ENCODE measurements around the gene NFIA.

Gene NFIA

DNA sequence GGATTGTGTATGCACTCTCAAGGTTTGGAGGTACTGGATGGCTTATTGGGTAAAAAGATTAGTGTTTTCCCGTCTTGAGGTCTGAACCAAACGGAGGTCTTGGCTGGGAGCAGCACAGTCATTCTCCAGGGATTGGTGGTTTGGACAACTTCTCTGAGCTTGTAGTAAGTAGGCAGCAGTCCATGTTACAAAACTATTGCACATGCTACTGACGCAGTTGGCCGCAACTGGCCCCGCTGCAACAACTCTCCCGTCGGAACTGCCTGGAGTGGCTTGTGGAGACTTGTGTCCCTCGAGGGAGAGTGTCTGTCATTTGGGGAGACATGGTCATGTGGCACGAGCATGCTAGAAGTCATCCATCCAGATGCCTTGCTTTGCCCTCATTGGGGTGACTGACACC, 366.6 kb downstream of the NFIA start:
- DNase-seq (no peak), ATAC-seq (replicated peaks) (no peak)
- H3K4me3 Mint-ChIP-seq, result no peak overlapping the region
- no peaks in the 10 kb centered on the region for H3K27me3 Mint-ChIP-seq
- no peaks in the 10 kb centered on the region for H3K9me3 Mint-ChIP-seq
- peaks cover 5 to 11% of the 10 kb centered on the region in 2 donors for H3K4me1 Mint-ChIP-seq (ENCODE audit: low read depth in 2 of 2)
- no peak overlapping the region for H3K27ac Mint-ChIP-seq
- peaks cover 2% of the 10 kb centered on the region for H3K36me3 Mint-ChIP-seq (ENCODE audit: insufficient read depth)

GRCh38 chr1:61449410-61449809, 367.0 kb downstream of the NFIA start:
- Mint-ChIP-seq H3K27me3 (no peaks in the 10 kb centered on the region), H3K4me3 (no peak overlapping the region), H3K4me1 (ENCODE audit: low read depth in 2 of 2) (peaks cover 5 to 11% of the 10 kb centered on the region in 2 donors), H3K27ac (no peak overlapping the region), H3K9me3 (no peaks in the 10 kb centered on the region), H3K36me3 (ENCODE audit: insufficient read depth) (peaks cover 2% of the 10 kb centered on the region)
- ATAC-seq (replicated peaks), result no peak
- no peak for DNase-seq

- H3K9me3 Mint-ChIP-seq, result no peaks in the 10 kb centered on the region
- peaks cover 5 to 11% of the 10 kb centered on the region in 2 donors for H3K4me1 Mint-ChIP-seq (ENCODE audit: low read depth in 2 of 2)
- ATAC-seq (replicated peaks) (no peak), DNase-seq (no peak)
- H3K27me3 Mint-ChIP-seq, result no peaks in the 10 kb centered on the region
- no peak overlapping the region for H3K4me3 Mint-ChIP-seq
- H3K36me3 Mint-ChIP-seq (ENCODE audit: insufficient read depth), result peaks cover 5% of the 10 kb centered on the region
- no peak overlapping the region for H3K27ac Mint-ChIP-seq
Observed at GRCh38 chr1:61450454-61450853, 368.1 kb downstream of the NFIA start.

DNA sequence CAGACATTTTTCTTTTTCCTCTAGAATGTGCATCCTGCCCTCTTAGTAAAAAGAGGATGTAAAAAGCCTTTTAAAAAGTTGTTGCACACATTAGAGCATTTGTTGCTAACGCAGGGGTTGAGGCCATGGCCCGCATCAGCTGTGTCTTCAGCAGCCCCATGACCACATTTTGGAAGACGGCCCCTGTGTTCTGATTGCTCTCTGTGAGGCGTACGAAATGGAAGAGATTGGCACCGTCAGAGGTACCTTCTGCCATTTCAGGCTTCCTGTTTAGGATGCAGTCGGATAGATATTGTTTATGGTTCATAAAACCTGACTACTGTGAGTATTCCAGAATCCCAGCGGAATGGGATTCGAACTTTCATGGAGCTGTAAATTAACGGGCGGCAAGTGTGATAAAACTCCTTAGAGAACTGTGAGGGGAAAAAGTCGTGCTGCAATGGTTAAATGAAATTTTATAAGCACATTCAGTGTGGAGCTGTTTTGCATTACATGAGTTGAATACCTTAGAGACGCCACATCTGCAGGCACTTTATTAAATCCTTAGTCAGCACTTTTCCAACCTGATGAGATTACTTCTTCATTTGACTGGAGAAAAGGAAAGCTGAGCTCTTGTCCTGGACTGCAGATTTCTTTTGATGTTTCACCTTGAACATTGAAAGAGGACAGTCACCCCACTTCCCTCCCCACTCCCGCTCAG, 368.7 kb downstream of the NFIA start:
- peaks cover 5 to 11% of the 10 kb centered on the region in 2 donors for H3K4me1 Mint-ChIP-seq (ENCODE audit: low read depth in 2 of 2)
- peaks cover 10% of the 10 kb centered on the region for H3K36me3 Mint-ChIP-seq (ENCODE audit: insufficient read depth)
- no peaks in the 10 kb centered on the region for H3K27me3 Mint-ChIP-seq
- H3K9me3 Mint-ChIP-seq, result no peaks in the 10 kb centered on the region
- no peak overlapping the region for H3K4me3 Mint-ChIP-seq
- no peak for DNase-seq
- ATAC-seq (replicated peaks), result no peak
- H3K27ac Mint-ChIP-seq, result peak overlapping the region in 1 of 2 donors; percentile 87

- DNase-seq (no peak), ATAC-seq (replicated peaks) (no peak)
- Mint-ChIP-seq H3K4me1 (ENCODE audit: low read depth in 2 of 2) (peaks cover 5 to 11% of the 10 kb centered on the region in 2 donors), H3K27ac (peak overlapping the region in 1 of 2 donors; percentile 87), H3K36me3 (ENCODE audit: insufficient read depth) (peaks cover 10% of the 10 kb centered on the region), H3K27me3 (no peaks in the 10 kb centered on the region), H3K4me3 (no peak overlapping the region), H3K9me3 (no peaks in the 10 kb centered on the region)
Observed at GRCh38 chr1:61451572-61451968, 369.2 kb downstream of the NFIA start.

DNA sequence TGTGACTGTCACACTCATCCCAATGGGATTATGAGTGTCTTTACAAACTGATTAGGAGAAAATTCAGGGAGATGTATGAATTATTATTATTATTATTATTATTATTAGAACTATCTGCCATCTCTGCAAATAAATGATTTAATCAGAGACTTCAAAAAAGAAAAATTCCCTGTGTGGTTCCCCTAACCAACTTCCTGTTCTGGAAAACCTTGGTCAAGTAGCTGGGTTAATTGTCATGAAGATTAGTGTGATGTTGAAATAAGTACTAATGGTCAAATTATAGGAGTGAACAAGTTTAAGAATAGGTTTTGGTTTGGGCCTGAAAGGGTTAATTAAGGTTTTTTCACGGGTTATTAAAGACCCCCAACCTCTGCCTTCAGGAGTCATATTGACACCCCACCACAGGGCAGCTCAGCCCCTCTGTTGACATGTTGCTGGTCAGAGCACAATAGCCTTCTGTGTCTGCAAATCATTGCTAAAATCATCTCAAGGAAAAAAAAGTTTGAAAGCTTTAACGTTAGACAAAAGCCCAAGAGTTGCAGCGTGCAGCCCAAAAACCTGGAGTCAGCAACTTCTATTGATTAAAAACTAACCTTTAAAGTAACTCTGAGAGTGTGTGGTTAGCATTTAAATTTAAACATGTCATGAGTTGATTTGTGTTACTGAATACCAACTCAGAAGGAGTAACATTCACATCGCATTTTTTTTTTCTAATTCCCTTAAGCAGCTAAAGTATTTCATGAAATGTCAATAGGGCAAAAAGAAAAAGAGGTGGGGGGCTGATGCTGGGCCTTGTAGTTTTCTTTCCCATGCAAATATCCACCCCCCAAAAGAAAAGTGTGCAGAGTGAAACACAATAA, 370.0 kb downstream of the NFIA start:
- no peak overlapping the region for H3K4me3 Mint-ChIP-seq
- peaks cover 10% of the 10 kb centered on the region for H3K36me3 Mint-ChIP-seq (ENCODE audit: insufficient read depth)
- DNase-seq (no peak), ATAC-seq (replicated peaks) (peak; percentile 10)
- peak overlapping the region; percentile 27 to 87 for H3K27ac Mint-ChIP-seq
- H3K27me3 Mint-ChIP-seq, result no peaks in the 10 kb centered on the region
- H3K4me1 Mint-ChIP-seq (ENCODE audit: low read depth in 2 of 2), result peaks cover 5 to 11% of the 10 kb centered on the region in 2 donors
- no peaks in the 10 kb centered on the region for H3K9me3 Mint-ChIP-seq

GRCh38 chr1:61453111-61453961, 371.0 kb downstream of the NFIA start:
- peak; percentile 60 to 68 (median 61) for DNase-seq
- Mint-ChIP-seq H3K27me3 (no peaks in the 10 kb centered on the region), H3K27ac (peak overlapping the region; percentile 27 to 87), H3K9me3 (no peaks in the 10 kb centered on the region), H3K4me3 (peak overlapping the region in 1 of 2 donors; percentile 1), H3K36me3 (ENCODE audit: insufficient read depth) (peaks cover 8% of the 10 kb centered on the region), H3K4me1 (ENCODE audit: low read depth in 2 of 2) (peaks cover 5 to 11% of the 10 kb centered on the region in 2 donors)
- peak; percentile 87 for ATAC-seq (replicated peaks)

GRCh38 chr1:61455400-61455799, 373.0 kb downstream of the NFIA start:
- DNase-seq (no peak), ATAC-seq (replicated peaks) (no peak)

GRCh38 chr1:61457526-61458040, 375.2 kb downstream of the NFIA start:
- Mint-ChIP-seq H3K4me1 (ENCODE audit: low read depth in 2 of 2) (peaks cover 5 to 19% of the 10 kb centered on the region in 2 donors), H3K36me3 (ENCODE audit: insufficient read depth) (peaks cover 12% of the 10 kb centered on the region), H3K27me3 (no peaks in the 10 kb centered on the region), H3K9me3 (no peaks in the 10 kb centered on the region), H3K27ac (no peak overlapping the region), H3K4me3 (no peak overlapping the region)
- ATAC-seq (replicated peaks), result no peak
- DNase-seq, result no peak

More at GRCh38 chr1:61455400-61455799, 373.0 kb downstream of the NFIA start:
- Mint-ChIP-seq H3K27me3 (no peaks in the 10 kb centered on the region), H3K36me3 (ENCODE audit: insufficient read depth) (peaks cover 12% of the 10 kb centered on the region), H3K4me3 (no peak overlapping the region), H3K27ac (no peak overlapping the region), H3K9me3 (no peaks in the 10 kb centered on the region), H3K4me1 (ENCODE audit: low read depth in 2 of 2) (peaks cover 5 to 19% of the 10 kb centered on the region in 2 donors)

DNA sequence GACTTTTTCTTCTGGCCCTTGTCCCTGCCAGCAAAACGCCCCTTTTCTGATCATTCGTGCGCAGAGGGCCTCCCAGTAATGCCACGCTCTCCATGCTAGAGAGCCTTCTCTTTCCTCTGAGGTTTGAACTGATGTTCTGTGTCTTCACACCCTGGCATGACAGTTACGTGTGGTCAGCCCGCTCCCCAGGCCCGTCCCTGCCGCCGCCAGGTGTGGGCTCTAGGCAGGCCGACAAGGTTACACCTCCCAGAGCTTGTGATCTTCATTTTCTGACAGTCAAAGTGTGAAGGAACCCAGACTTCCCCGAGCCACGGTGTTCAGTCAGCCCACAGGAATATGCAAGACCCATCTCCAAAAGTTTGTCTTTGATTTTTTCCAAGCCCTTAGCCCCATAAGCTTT, 377.0 kb downstream of the NFIA start:
- Mint-ChIP-seq H3K9me3 (no peaks in the 10 kb centered on the region), H3K4me1 (ENCODE audit: low read depth in 2 of 2) (peaks cover 1 to 8% of the 10 kb centered on the region in 2 donors), H3K4me3 (no peak overlapping the region), H3K27me3 (no peaks in the 10 kb centered on the region), H3K27ac (peak overlapping the region; percentile 16 to 61), H3K36me3 (ENCODE audit: insufficient read depth) (peaks cover 12% of the 10 kb centered on the region)
- no peak for DNase-seq
- peak; percentile 44 for ATAC-seq (replicated peaks)

- peaks cover 11% of the 10 kb centered on the region for H3K36me3 Mint-ChIP-seq (ENCODE audit: insufficient read depth)
- H3K27ac Mint-ChIP-seq, result peak overlapping the region in 1 of 2 donors; percentile 61
- ATAC-seq (replicated peaks) (no peak), DNase-seq (no peak)
- peaks cover 1 to 8% of the 10 kb centered on the region in 2 donors for H3K4me1 Mint-ChIP-seq (ENCODE audit: low read depth in 2 of 2)
- H3K4me3 Mint-ChIP-seq, result no peak overlapping the region
- no peaks in the 10 kb centered on the region for H3K9me3 Mint-ChIP-seq
- no peaks in the 10 kb centered on the region for H3K27me3 Mint-ChIP-seq
Observed at GRCh38 chr1:61460191-61460590, 377.8 kb downstream of the NFIA start.

- H3K27ac Mint-ChIP-seq, result no peak overlapping the region
- H3K4me1 Mint-ChIP-seq (ENCODE audit: low read depth in 2 of 2), result peaks cover 1 to 8% of the 10 kb centered on the region in 2 donors
- H3K36me3 Mint-ChIP-seq (ENCODE audit: insufficient read depth), result peaks cover 4% of the 10 kb centered on the region
- ATAC-seq (replicated peaks) (no peak), DNase-seq (no peak)
- no peak overlapping the region for H3K4me3 Mint-ChIP-seq
- no peaks in the 10 kb centered on the region for H3K27me3 Mint-ChIP-seq
- no peaks in the 10 kb centered on the region for H3K9me3 Mint-ChIP-seq
Observed at GRCh38 chr1:61461406-61462384, 379.3 kb downstream of the NFIA start.
